HL-60 (cell line): Measurements from ENCODE around the gene EPHB2.

Source experiments
- DNase-seq, 2 experiments: peaks; one replicate each; pipeline ENCODE4 v3.0.0-alpha.2; 2010 to 2020; ENCODE audit warnings: low read depth in 1 of 2, low spot score in 1 of 2
- H3K27ac ChIP-seq: fragments of 250-450 bp; sonication (Bioruptor Pico); replicated peaks from 2 replicates; pipeline ENCODE4 v1.5.1; 2020; ENCODE audit warnings: mild to moderate bottlenecking, moderate library complexity
- H3K27me3 ChIP-seq: fragments of 250-450 bp; sonication (Bioruptor Pico); 2 replicates; pipeline ENCODE4 v1.5.1; 2021; ENCODE audit warnings: mild to moderate bottlenecking, moderate library complexity; ENCODE audit not compliant: insufficient read depth, poor library complexity, severe bottlenecking
- H3K4me3 ChIP-seq: replicated peaks from 2 replicates; pipeline ENCODE4 v1.5.1; 2011; ENCODE audit warnings: mild to moderate bottlenecking, control low read depth, low read length; ENCODE audit not compliant: insufficient read depth
- GABPA ChIP-seq: IDR thresholded peaks from 2 replicates; pipeline ENCODE4 v1.6.1; 2012; ENCODE audit warnings: low read depth
- POLR2AphosphoS5 ChIP-seq: IDR thresholded peaks from 2 replicates; pipeline ENCODE4 v1.6.1; 2012; ENCODE audit warnings: low read depth
- SPI1 ChIP-seq: IDR thresholded peaks from 2 replicates; pipeline ENCODE4 v1.6.1; 2012; ENCODE audit warnings: low read depth, mild to moderate bottlenecking, borderline replicate concordance
- TF ChIP-seq, protein P1 (sequence below): IDR thresholded peaks from one replicate; pipeline ENCODE4 v1.5.1; 2011; ENCODE audit warnings: low read length, control low read depth, inconsistent platforms; ENCODE audit not compliant: insufficient read depth
- TF ChIP-seq, protein P2 (sequence below): IDR thresholded peaks from 2 replicates; pipeline ENCODE4 v1.6.1; 2012; ENCODE audit warnings: low read depth; ENCODE audit not compliant: insufficient replicate concordance

Gene EPHB2

DNA sequence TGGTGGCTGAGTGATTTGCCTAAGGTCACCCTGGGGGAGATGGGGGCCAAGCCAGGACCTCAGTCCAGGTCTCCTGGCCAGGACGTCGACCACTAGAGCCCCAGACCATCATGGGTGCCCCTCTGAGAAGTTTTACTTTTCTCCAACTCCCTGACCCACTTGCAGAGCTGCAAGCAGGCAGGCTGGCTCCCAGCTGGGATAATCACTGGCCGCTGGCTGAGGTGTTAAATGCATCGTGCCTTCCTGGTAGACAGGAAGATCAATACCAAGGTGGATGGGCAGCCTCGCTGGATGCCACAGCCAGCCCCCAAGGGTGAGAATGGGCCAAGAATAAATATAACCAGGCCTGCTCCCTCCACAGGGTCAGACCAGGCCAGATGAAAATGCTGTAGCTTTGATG, 106.2 kb downstream of the EPHB2 start:
- Histone ChIP-seq H3K4me3 (no peak overlapping the region), H3K27ac (no peak overlapping the region), H3K27me3 (no peaks in the 10 kb centered on the region)
- no peak for DNase-seq
- TF ChIP-seq POLR2AphosphoS5, result no peak
- no peak for TF ChIP-seq SPI1
- no peak for TF ChIP-seq GABPA
- TF ChIP-seq, protein P1, sequence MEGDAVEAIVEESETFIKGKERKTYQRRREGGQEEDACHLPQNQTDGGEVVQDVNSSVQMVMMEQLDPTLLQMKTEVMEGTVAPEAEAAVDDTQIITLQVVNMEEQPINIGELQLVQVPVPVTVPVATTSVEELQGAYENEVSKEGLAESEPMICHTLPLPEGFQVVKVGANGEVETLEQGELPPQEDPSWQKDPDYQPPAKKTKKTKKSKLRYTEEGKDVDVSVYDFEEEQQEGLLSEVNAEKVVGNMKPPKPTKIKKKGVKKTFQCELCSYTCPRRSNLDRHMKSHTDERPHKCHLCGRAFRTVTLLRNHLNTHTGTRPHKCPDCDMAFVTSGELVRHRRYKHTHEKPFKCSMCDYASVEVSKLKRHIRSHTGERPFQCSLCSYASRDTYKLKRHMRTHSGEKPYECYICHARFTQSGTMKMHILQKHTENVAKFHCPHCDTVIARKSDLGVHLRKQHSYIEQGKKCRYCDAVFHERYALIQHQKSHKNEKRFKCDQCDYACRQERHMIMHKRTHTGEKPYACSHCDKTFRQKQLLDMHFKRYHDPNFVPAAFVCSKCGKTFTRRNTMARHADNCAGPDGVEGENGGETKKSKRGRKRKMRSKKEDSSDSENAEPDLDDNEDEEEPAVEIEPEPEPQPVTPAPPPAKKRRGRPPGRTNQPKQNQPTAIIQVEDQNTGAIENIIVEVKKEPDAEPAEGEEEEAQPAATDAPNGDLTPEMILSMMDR, result no peak

DNA sequence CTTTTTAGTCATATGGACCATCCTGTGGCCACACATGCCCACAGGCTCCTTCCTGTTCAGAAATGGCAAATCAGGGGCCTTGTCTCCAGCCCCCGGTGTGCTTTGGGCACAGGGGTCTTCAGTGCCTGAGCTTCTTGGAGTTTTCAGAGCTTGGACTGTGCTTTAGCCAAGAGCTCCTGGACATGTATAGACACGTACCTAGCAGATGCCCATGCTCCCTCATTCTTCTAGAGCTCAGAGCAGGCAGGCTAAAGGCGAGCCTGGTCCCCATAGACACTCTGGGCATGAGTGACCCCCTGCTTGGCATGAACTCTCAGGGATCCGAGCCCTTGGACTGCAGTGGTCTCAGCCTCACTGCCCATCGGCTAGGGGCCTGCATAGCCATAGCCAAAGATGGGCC, 106.8 kb downstream of the EPHB2 start:
- Histone ChIP-seq H3K4me3 (no peak overlapping the region), H3K27ac (no peak overlapping the region), H3K27me3 (no peaks in the 10 kb centered on the region)
- DNase-seq, result no peak
- TF ChIP-seq, protein P2, sequence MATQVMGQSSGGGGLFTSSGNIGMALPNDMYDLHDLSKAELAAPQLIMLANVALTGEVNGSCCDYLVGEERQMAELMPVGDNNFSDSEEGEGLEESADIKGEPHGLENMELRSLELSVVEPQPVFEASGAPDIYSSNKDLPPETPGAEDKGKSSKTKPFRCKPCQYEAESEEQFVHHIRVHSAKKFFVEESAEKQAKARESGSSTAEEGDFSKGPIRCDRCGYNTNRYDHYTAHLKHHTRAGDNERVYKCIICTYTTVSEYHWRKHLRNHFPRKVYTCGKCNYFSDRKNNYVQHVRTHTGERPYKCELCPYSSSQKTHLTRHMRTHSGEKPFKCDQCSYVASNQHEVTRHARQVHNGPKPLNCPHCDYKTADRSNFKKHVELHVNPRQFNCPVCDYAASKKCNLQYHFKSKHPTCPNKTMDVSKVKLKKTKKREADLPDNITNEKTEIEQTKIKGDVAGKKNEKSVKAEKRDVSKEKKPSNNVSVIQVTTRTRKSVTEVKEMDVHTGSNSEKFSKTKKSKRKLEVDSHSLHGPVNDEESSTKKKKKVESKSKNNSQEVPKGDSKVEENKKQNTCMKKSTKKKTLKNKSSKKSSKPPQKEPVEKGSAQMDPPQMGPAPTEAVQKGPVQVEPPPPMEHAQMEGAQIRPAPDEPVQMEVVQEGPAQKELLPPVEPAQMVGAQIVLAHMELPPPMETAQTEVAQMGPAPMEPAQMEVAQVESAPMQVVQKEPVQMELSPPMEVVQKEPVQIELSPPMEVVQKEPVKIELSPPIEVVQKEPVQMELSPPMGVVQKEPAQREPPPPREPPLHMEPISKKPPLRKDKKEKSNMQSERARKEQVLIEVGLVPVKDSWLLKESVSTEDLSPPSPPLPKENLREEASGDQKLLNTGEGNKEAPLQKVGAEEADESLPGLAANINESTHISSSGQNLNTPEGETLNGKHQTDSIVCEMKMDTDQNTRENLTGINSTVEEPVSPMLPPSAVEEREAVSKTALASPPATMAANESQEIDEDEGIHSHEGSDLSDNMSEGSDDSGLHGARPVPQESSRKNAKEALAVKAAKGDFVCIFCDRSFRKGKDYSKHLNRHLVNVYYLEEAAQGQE, result no peak
- TF ChIP-seq SPI1 (no peak), GABPA (no peak), POLR2AphosphoS5 (no peak)
- TF ChIP-seq, protein P1, result no peak

DNA sequence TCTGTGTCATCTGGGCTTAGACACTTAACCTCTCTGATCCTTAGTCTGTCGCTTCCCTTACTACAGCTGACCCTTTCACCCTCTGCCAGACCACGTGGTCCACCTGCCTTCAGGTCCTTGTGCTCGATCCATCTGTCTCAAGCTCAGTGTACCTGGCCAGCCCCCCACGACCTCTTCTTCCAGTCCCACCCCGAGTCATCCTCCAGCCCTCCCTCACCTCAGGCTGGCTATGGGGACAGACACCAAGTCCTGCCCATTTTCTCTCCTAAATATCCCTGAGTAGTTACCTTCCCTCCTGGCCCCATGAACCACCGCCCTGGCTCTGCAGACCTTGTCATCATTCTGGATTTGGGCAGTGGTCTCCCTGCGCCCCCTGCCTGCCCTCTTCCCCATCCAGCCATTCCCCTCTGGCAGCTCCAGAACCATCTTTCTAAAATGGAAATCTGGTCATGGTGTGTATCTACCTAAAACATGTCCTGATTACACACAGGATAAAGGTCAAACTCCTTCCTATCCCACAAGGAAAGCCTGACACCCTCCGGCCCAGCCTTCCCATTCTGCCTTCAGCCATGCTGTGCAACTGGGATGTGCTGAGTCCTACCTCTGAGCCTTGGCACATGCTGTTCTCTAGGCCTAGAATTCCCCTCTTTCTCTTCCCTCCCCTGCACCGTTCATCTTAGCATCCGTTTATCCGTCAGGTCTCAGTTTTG, 107.6 kb downstream of the EPHB2 start:
- Histone ChIP-seq H3K27me3 (no peaks in the 10 kb centered on the region), H3K4me3 (no peak overlapping the region), H3K27ac (no peak overlapping the region)
- no peak for DNase-seq
- TF ChIP-seq POLR2AphosphoS5 (no peak), GABPA (no peak), SPI1 (no peak)
- TF ChIP-seq, protein P1, result no peak
- TF ChIP-seq, protein P2, result no peak

DNA sequence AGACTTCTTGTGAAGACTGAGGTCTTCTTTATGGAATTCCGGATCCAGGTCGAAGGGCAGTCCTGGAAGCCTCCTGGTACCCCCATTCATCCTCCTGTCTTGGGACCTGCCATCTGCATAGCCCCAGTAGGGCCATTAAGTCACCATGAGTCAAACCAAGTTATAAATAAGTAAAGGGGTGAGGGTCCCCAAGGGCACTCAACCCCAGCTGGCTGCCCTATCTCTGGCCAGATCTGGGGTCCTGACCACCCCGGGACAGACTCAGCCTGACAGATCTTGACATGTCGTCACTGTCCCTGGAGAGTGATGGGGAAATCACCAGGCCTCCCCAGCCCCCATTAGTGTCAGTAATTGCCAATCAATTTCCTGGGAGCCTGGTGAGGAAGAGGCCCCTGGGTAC, 108.7 kb downstream of the EPHB2 start:
- Histone ChIP-seq H3K27ac (no peak overlapping the region), H3K4me3 (no peak overlapping the region), H3K27me3 (no peaks in the 10 kb centered on the region)
- TF ChIP-seq SPI1, result no peak
- TF ChIP-seq GABPA, result no peak
- TF ChIP-seq, protein P1, result no peak
- TF ChIP-seq, protein P2, result no peak
- no peak for TF ChIP-seq POLR2AphosphoS5
- DNase-seq, result no peak
